ENCODE measurements around the gene SPESP1. TPM values are rescaled to one million over a fixed set of nuclear protein-coding genes. Genes with fewer than 3 reads are reported as not detected.
A peak's percentile ranks its signal among the peaks of the same experiment; 100 is the strongest.

SPESP1 gene
- total RNA-seq, 3 donors from 2014 or later = 0.29 to 3.8 (median 1.3) TPM

DNA sequence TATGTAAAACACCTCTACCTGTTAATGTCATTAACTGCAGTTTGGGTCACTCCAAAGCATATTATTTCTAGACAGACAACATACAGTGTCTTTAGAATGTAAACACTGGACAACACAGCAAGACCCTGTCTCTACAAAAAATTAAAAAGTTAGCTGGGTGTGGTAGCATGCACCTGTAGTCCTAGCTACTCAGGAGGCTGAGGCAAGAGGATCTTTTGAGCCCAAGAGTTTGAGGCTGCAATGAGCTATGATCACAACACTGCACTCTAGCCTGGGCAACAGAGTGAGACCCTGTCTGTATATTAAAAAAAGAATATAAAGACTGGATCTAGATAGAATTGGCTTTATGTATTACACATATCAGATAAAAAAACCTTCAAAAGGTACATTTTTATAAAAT, 20.0 kb upstream of the SPESP1 start:
- TF ChIP-seq CTCF (IDR thresholded peaks at IDR 0.05) = no peak
- DNase-seq (no peak), ATAC-seq (no peak)
- intact Hi-C loops (cut with DNase I, micrococcal nuclease) = no loop called here
- H3K9me3 ChIP-seq = no peaks in the 10 kb centered on the region
- no peak overlapping the region for H3K4me3 ChIP-seq
- H3K36me3 ChIP-seq (ENCODE audit: low read depth) = no peaks in the 10 kb centered on the region
- no peaks in the 10 kb centered on the region for H3K4me1 ChIP-seq (ENCODE audit: low read depth)

DNA sequence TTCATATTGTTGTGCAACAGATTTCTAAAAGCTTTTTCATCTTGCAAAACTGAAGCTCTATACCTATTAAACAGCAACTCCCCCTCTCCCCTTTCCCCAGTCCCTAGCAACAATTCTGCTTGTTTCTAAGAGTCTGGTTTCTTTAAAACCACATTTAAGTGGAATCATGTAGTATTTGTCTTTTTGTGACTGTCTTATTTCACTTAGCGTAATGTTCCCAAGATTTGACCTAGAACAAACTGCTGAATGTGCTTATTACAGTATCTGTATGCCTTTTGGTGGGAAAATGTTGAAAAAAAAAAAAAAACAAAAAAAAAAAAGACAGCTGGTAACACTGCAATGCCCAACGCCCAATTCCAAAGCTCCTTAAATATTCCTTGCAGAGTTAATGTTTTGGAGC, 19.5 kb upstream of the SPESP1 start:
- intact Hi-C loops (cut with DNase I, micrococcal nuclease) = no loop called here
- Histone ChIP-seq H3K4me1 (ENCODE audit: low read depth) (no peaks in the 10 kb centered on the region), H3K4me3 (no peak overlapping the region), H3K36me3 (ENCODE audit: low read depth) (no peaks in the 10 kb centered on the region), H3K9me3 (no peaks in the 10 kb centered on the region)
- DNase-seq = no peak
- ATAC-seq = no peak
- TF ChIP-seq CTCF (IDR thresholded peaks at IDR 0.05) = no peak

DNA sequence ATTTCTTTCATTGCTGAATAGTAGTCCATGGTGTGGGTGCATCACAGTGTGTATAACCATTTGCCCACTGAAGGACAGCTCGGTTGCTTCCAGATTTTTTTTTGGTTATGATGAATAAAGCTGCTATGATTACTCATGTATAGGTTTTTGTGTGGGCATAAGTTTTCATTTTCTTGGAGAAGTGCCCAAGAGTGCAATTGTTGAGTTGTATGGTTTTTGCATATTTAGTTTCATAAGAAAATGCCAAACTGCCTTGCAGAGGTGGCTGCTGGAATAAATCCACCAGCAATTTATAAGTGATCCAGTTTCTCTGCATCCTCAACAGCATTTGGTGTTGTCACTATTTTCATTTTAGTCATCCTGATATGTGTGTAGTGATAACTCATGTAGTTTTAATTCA, 8.4 kb upstream of the SPESP1 start:
- intact Hi-C loops (cut with DNase I, micrococcal nuclease) = no loop called here
- no peak for ATAC-seq
- no peaks in the 10 kb centered on the region for H3K4me1 ChIP-seq (ENCODE audit: low read depth)
- DNase-seq = no peak
- no peak for TF ChIP-seq CTCF (IDR thresholded peaks at IDR 0.05)
- no peak overlapping the region for H3K4me3 ChIP-seq
- H3K36me3 ChIP-seq (ENCODE audit: low read depth) = no peaks in the 10 kb centered on the region
- no peaks in the 10 kb centered on the region for H3K9me3 ChIP-seq

DNA sequence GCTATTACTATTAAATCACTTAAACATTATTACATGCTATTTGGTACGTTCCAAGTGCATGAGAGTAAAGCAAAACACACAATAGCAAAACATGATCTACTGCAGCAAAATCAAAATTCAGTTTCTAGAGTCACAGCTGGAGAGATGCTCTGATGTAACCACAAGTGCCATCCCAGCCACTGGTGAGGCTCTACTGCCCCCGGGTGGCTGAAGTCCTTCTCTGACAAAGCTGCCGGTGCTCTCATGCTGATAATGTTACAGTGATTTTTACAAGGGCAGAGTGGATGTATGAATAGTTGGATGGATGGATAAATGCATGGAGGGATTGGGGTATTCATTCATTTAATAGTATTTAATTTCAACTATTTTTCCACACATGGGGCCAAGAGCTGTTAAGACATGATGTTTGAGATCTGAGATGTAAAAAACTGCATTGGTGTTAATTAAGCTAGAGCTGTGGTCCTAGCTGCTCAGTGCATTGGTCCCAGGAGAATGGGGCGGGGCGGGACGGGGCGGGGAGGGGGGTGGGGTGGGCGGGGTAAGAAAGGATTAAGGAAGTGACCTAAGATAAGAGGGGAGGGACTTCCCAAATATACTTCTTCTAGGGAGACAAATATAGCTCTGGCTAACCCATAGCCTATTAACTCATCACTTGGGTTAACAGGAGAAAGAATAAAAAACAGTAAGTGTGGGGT, 5.3 kb upstream of the SPESP1 start:
- H3K4me3 ChIP-seq = no peak overlapping the region
- intact Hi-C loops (cut with DNase I, micrococcal nuclease) = no loop called here
- H3K9me3 ChIP-seq = no peaks in the 10 kb centered on the region
- ATAC-seq = peak; percentile 68
- TF ChIP-seq CTCF (IDR thresholded peaks at IDR 0.05) = peak; percentile 55
- H3K36me3 ChIP-seq (ENCODE audit: low read depth) = no peaks in the 10 kb centered on the region
- H3K4me1 ChIP-seq (ENCODE audit: low read depth) = no peaks in the 10 kb centered on the region
- DNase-seq = peak; percentile 43 to 84 (median 76)

DNA sequence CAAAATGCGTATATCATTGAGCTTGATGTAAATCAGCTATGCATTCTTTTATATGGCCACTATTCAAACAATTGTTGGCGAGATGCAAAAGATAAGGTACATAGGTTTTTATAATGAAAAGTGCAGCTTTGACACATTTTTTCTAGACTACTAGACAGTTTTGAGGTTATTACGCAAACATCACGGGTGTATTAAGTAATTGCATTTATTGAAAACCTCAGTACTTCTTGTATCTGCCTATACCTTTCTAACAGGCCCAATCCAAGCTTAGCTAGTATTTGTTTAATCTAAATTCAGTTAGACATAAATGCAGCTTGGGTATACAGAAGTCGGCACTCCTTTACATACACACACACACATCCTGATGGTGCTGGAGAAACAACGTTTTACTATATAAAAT, 2.7 kb downstream of the SPESP1 start:
- Histone ChIP-seq H3K36me3 (ENCODE audit: low read depth) (no peaks in the 10 kb centered on the region), H3K4me1 (ENCODE audit: low read depth) (no peaks in the 10 kb centered on the region), H3K4me3 (no peak overlapping the region), H3K9me3 (no peaks in the 10 kb centered on the region)
- intact Hi-C loops (cut with DNase I, micrococcal nuclease) = no loop called here
- no peak for TF ChIP-seq CTCF (IDR thresholded peaks at IDR 0.05)
- no peak for ATAC-seq
- no peak for DNase-seq

DNA sequence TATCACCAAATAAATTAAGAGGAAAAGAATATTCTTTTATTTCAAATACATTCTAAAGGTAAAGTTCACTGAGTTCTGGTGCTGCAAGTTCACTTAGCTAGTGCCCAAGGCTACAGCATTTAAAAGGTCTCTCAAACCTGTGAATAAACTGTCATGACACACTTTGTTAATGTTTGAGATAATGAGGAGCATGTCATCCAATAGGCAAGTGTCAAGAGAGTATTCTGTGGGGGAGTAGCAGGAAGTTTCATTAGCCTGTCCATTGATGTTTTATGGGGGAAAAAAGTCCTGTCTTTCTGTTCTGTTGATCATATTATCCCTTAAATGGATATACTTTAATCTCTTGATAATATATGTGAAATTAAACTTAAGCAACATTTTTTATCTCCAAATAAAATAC, 4.0 kb downstream of the SPESP1 start:
- Histone ChIP-seq H3K9me3 (no peaks in the 10 kb centered on the region), H3K36me3 (ENCODE audit: low read depth) (no peaks in the 10 kb centered on the region), H3K4me1 (ENCODE audit: low read depth) (no peaks in the 10 kb centered on the region), H3K4me3 (no peak overlapping the region)
- no peak for TF ChIP-seq CTCF (IDR thresholded peaks at IDR 0.05)
- intact Hi-C loops (cut with DNase I, micrococcal nuclease) = no loop called here
- DNase-seq (no peak), ATAC-seq (no peak)

All from mucosa of descending colon (tissue), 3 donors.